Measurements from ENCODE around the gene CCDC57.

Gene CCDC57

GRCh38 chr17:82149401-82150099 lies 63.1 kb downstream of the CCDC57 start:
- Histone ChIP-seq H3K79me2 (ENCODE audit: low read length) (no peaks in the 10 kb centered on the region), H4K20me1 (ENCODE audit: insufficient read depth, low read length) (no peaks in the 10 kb centered on the region), H3K4me3 (ENCODE audit: low read length) (no peak overlapping the region), H3K36me3 (replicated peaks; ENCODE audit: low read depth, low read length) (no peaks in the 10 kb centered on the region), H2AFZ (ENCODE audit: low read depth, low read length) (no peak overlapping the region), H3K9me3 (ENCODE audit: insufficient read depth, low read length) (no peaks in the 10 kb centered on the region), H3K4me2 (ENCODE audit: low read length) (no peak overlapping the region), H3K27me3 (ENCODE audit: low read depth, low read length) (no peaks in the 10 kb centered on the region), H3K9ac (ENCODE audit: low read length) (no peak overlapping the region), H3K4me1 (ENCODE audit: low read length) (no peaks in the 10 kb centered on the region), H3K27ac (ENCODE audit: low read length) (no peak overlapping the region)
- TF ChIP-seq EZH2phosphoT487 (IDR thresholded peaks at IDR 0.05; ENCODE audit: low read depth) (no peak), CTCF (IDR thresholded peaks at IDR 0.05; ENCODE audit: low read depth, low read length) (no peak)

- Histone ChIP-seq H3K27ac (ENCODE audit: low read length) (no peak overlapping the region), H3K4me2 (ENCODE audit: low read length) (no peak overlapping the region), H2AFZ (ENCODE audit: low read depth, low read length) (no peak overlapping the region), H3K4me3 (ENCODE audit: low read length) (no peak overlapping the region), H3K9ac (ENCODE audit: low read length) (no peak overlapping the region), H3K79me2 (ENCODE audit: low read length) (no peaks in the 10 kb centered on the region), H4K20me1 (ENCODE audit: insufficient read depth, low read length) (no peaks in the 10 kb centered on the region), H3K4me1 (ENCODE audit: low read length) (no peaks in the 10 kb centered on the region), H3K27me3 (ENCODE audit: low read depth, low read length) (no peaks in the 10 kb centered on the region), H3K9me3 (ENCODE audit: insufficient read depth, low read length) (no peaks in the 10 kb centered on the region), H3K36me3 (replicated peaks; ENCODE audit: low read depth, low read length) (no peaks in the 10 kb centered on the region)
- TF ChIP-seq CTCF (IDR thresholded peaks at IDR 0.05; ENCODE audit: low read depth, low read length) (no peak), EZH2phosphoT487 (IDR thresholded peaks at IDR 0.05; ENCODE audit: low read depth) (no peak)
Observed at GRCh38 chr17:82148997-82149396, 63.6 kb downstream of the CCDC57 start.

- Histone ChIP-seq H3K4me3 (ENCODE audit: low read length) (no peak overlapping the region), H3K4me2 (ENCODE audit: low read length) (no peak overlapping the region), H3K9me3 (ENCODE audit: insufficient read depth, low read length) (no peaks in the 10 kb centered on the region)
Observed at GRCh38 chr17:82148011-82148410, 64.6 kb downstream of the CCDC57 start.

More at GRCh38 chr17:82148011-82148410, 64.6 kb downstream of the CCDC57 start:
- TF ChIP-seq EZH2phosphoT487 (IDR thresholded peaks at IDR 0.05; ENCODE audit: low read depth) (no peak), CTCF (IDR thresholded peaks at IDR 0.05; ENCODE audit: low read depth, low read length) (no peak)
- H3K4me1 ChIP-seq (ENCODE audit: low read length), result no peaks in the 10 kb centered on the region
- no peak overlapping the region for H2AFZ ChIP-seq (ENCODE audit: low read depth, low read length)
- no peaks in the 10 kb centered on the region for H3K27me3 ChIP-seq (ENCODE audit: low read depth, low read length)
- no peaks in the 10 kb centered on the region for H3K36me3 ChIP-seq (replicated peaks; ENCODE audit: low read depth, low read length)
- H3K79me2 ChIP-seq (ENCODE audit: low read length), result no peaks in the 10 kb centered on the region
- H3K27ac ChIP-seq (ENCODE audit: low read length), result no peak overlapping the region
- no peak overlapping the region for H3K9ac ChIP-seq (ENCODE audit: low read length)
- H4K20me1 ChIP-seq (ENCODE audit: insufficient read depth, low read length), result no peaks in the 10 kb centered on the region

Data from OCI-LY3 (cell line).